K562 (cell line): ENCODE results near the gene SGMS1. TPM values are rescaled to one million over a fixed set of nuclear protein-coding genes. Genes with fewer than 3 reads are reported as not detected.

Experiments used
- ADNP ChIP-seq: fragments of 200-800 bp; sonication (Bioruptor generic); IDR thresholded peaks from 2 replicates; pipeline ENCODE4 v1.6.1; 2016; ENCODE audit warnings: missing genetic modification characterization, missing compliant biosample characterization
- CBFB ChIP-seq: sonication (generic); formaldehyde crosslinking; IDR thresholded peaks from 2 replicates; pipeline ENCODE4 v1.4.0; 2020; ENCODE audit warnings: mild to moderate bottlenecking, missing genetic modification reagents
- KDM4B ChIP-seq, 2 experiments: fragments of 450-650 bp in 1 of 2; sonication (generic) in 1 of 2; IDR thresholded peaks; 2 replicates each; pipeline ENCODE4 v1.6.1; 2016 to 2017; ENCODE audit warnings: borderline replicate concordance in 2 of 2, antibody characterized with exemption in 1 of 2, low read depth in 1 of 2, mild to moderate bottlenecking in 1 of 2
- MGA ChIP-seq: fragments of 450-650 bp; IDR thresholded peaks from 2 replicates; pipeline ENCODE4 v1.6.1; 2016; ENCODE audit warnings: mild to moderate bottlenecking, moderate library complexity
- MTA2 ChIP-seq: fragments of 450-650 bp; IDR thresholded peaks from 2 replicates; pipeline ENCODE4 v1.6.1; 2016; ENCODE audit warnings: low read depth
- NELFE ChIP-seq: IDR thresholded peaks from 2 replicates; pipeline ENCODE4 v1.6.1; 2011; ENCODE audit warnings: mild to moderate bottlenecking; ENCODE audit not compliant: insufficient read depth, insufficient read length
- SAFB2 ChIP-seq: fragments of 200-400 bp; formaldehyde crosslinking; IDR thresholded peaks from 2 replicates; pipeline ENCODE4 v1.6.1; 2018; ENCODE audit warnings: borderline replicate concordance, low read length, low read depth, moderate library complexity; ENCODE audit not compliant: severe bottlenecking
- SMAD2 ChIP-seq: fragments of 150-350 bp; IDR thresholded peaks from 2 replicates; pipeline ENCODE4 v1.6.1; 2014; ENCODE audit warnings: low read depth, mild to moderate bottlenecking, low read length
- SMARCA4 ChIP-seq: fragments of 450-650 bp; IDR thresholded peaks from 2 replicates; pipeline ENCODE4 v1.6.1; 2016
- ZNF592 ChIP-seq: fragments of 450-650 bp; IDR thresholded peaks from 2 replicates; pipeline ENCODE4 v1.6.1; 2017; ENCODE audit warnings: antibody characterized with exemption, mild to moderate bottlenecking
- ZNF740 ChIP-seq, 3 experiments: fragments of 200-800 bp in 1 of 3; sonication (Bioruptor generic) in 1 of 3; sonication (generic) in 1 of 3; formaldehyde crosslinking in 1 of 3; IDR thresholded peaks; 2 replicates each; pipeline versions ENCODE4 v1.6.1 to v1.8.0; 2016 to 2022; ENCODE audit warnings: mild to moderate bottlenecking in 2 of 3, missing compliant biosample characterization in 2 of 3, missing genetic modification characterization in 2 of 3, missing genetic modification reagents in 1 of 3
- polyA plus RNA-seq, 8 experiments: library from polyadenylated mRNA; depleted of rRNA in 4 of 8; stranded (reverse) in 5 of 8; unstranded in 3 of 8; fragments of >200 nt; fragmentation: Nextera tagmentation in 2 of 8; fragmentation: Illumina TruSeq in 1 of 8; extraction: Ambion mirVana in 2 of 8; extraction: Trizol in 1 of 8; gene quantifications; 2 replicates each; pipeline versions ENCODE4 v1.2.1 to v1.2.3, GENCODE V29; 2011 to 2014; ENCODE audit warnings: inconsistent platforms in 1 of 8, missing spikeins in 1 of 8
- total RNA-seq, 7 experiments: library from RNA; depleted of rRNA in 6 of 7; stranded (reverse); fragments of >200 nt in 6 of 7; fragmentation: Illumina TruSeq in 2 of 7; extraction: Trizol in 2 of 7; gene quantifications; 2 replicates each; pipeline versions ENCODE4 v1.2.1 to v1.2.3, GENCODE V29; 2011 to 2021; ENCODE audit warnings: low replicate concordance in 1 of 7

Gene SGMS1
- total and polyA plus RNA-seq, 9 of the 15 experiments (the other 6 are each of a cell fraction or from before 2014, with no cell fraction given) = 22.6 to 232 (median 82.2) TPM

GRCh38 chr10:50624413-50624865, 683 bp upstream of the SGMS1 start (continued):
- TF ChIP-seq MTA2 = no peak
- TF ChIP-seq CBFB (CRISPR knock-in tag) = 0 out of 2 replicates have a peak, but pooled peaks have one; percentile 56
- TF ChIP-seq NELFE = no peak
- TF ChIP-seq MGA = peak; percentile 90
- TF ChIP-seq ZNF592 = peak; percentile 83; the same call in 1 of the 2 replicates
- TF ChIP-seq KDM4B (IDR thresholded peaks at IDR 0.05; ENCODE audit: borderline replicate concordance in 2 of 2, low read depth in 1 of 2) = no peak
- no peak for TF ChIP-seq ZNF740 (CRISPR knock-in tag; IDR thresholded peaks at IDR 0.05)
- TF ChIP-seq ZNF740 (tag; IDR thresholded peaks at IDR 0.05) = no peak; a peak in 1 of 4 replicates
- TF ChIP-seq SMAD2 = no peak
- 0 out of 2 replicates have a peak, but pooled peaks have one; percentile 27 for TF ChIP-seq SMARCA4
- no peak for TF ChIP-seq ADNP (tag)
- TF ChIP-seq SAFB2 = no peak
